GM19023 (cell line): ENCODE data around the gene KRT6A.
"Not testable (repeated sequence)": the region's sequence is repeated elsewhere in the genome, so short reads cannot be mapped to it uniquely, and the experiment has no call there.

ENCODE experiments used
- ATAC-seq: cut with Tn5 transposase; IDR thresholded peaks from one replicate; pipeline ENCODE4 v1.9.1; 2021; ENCODE audit warnings: mild to moderate bottlenecking, moderate library complexity; ENCODE audit not compliant: unreplicated experiment

KRT6A gene

DNA sequence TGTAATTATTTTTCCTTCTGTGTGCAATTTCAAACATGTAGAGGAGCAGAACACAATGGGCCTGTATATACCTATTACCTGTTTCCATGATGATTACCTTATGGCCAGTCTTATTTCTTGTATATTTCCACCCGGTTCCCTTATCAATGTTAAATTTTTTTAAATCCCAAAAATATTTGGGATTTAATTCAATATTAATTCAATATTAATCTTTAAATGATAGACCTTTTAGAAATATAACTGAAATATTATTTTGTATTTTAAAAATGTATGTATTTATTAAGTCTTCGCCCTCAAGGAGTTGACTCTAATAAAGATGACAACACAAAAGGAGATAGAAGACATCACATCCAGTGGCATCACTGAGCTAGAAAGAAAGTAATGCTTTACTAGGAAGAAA is 18.8 kb downstream of the KRT6A start:
- no peak for ATAC-seq

- ATAC-seq, result no peak
Measured at GRCh38 chr12:52473768-52474167, 19.3 kb downstream of the KRT6A start, which contains the start of gene KRT6C. KRT6C (minus strand) TSS chr12:52473805; CDS start chr12:52473737, 68 bp downstream.

DNA sequence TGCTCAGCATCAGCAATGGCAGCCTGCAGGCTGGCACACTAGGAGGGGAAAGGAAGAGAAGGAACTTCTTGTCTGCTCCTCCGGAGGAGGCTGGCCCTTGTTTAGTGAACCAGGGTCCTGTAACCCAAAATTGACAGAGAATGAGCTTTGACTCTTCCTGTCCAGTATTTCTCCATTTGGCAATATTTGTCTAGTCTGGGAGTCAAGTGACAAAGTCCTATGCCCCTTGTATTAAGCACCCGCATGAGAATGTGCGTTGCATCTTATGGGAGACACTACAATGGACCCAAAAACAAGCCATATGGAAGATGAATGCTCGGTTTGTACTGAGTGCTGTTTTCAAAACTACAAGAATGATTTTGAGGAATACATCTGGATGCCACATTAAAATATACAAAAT is 23.2 kb downstream of the KRT6A start:
- ATAC-seq, result no peak

- ATAC-seq, result no peak
Measured at GRCh38 chr12:52464897-52465296, 28.2 kb downstream of the KRT6A start.

DNA sequence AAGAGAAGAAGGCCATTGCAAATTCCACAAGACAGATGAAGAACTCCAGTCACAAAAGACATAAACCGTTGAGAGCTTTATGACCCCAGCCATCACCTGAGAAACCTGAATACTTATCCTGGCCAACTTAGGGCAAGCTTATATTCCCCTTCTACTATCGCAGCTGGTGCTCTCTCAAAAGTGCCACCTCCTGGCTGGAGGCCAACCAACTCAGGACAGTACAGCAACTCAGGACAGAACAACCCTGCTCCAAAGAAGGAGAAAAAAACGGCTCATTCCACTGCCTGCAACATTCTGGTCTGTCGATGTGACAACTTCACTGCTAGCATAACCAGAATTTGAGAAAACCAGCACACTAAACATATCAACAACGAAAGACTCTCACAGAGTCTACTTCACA is 31.4 kb downstream of the KRT6A start:
- no peak for ATAC-seq

DNA sequence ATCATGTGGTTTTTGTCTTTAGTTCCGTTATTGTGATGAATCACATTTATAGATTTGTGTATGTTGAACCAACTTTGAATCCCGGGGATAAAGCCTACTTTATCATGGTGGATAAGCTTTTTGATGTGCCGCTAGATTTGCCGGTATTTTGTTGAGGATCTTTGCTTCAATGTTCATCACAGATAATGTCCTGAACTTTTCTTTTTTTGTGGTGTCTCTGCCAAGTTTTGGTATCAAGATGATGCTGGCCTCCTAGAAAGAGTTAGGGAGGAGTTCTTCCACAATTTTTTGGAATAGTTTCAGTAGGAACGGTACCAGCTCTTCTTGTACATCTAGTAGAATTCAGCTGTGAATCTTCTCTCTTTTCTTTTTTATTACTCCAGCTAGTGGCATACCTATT is 34.2 kb downstream of the KRT6A start:
- ATAC-seq, result no peak

DNA sequence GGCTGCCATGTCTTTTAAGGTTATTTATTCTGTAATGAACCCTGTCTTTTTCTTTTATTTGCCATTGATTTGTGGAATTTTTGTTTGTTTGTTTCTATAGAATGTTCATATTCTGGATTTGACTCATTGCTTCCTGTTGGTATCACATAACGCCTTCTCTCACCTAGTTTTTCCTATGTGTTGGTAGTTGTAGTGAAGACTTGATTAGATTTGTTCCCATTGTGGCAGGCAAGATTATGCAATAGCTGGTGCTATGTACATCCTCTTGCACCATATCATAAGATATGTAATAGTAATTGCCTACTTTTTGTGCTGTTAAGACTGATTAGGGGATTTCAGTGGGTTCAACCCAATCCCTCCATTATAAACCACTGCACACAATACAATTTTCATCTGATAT is 37.2 kb downstream of the KRT6A start:
- no peak for ATAC-seq

GRCh38 chr12:52454411-52455201 is 38.5 kb downstream of the KRT6A start:
- ATAC-seq, result no peak

DNA sequence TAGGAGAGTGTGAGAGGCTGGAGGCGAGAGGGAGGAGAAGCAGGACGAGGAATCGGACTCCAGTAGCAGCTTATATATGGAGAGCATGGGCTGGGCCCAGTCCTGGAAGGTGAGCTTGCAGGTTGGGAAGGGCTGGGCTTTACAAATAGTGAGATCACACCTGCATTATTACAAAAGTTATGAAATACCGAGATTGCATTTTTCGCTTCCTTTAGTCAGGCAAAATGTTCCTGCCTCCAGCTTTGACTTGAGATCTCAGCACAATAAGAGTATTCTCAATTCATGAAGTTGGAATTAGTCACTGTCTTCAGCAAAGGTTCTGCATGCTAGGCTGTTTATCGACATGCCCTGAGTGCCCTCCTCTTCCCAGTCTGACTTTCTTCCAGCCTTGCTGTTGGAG is 41.0 kb downstream of the KRT6A start, which contains the start of gene KRT6B:
KRT6B (minus strand) TSS at position 46 of the 400 bp plus-strand sequence. CDS start 68 bp downstream, outside the sequence.
- ATAC-seq, result no peak

DNA sequence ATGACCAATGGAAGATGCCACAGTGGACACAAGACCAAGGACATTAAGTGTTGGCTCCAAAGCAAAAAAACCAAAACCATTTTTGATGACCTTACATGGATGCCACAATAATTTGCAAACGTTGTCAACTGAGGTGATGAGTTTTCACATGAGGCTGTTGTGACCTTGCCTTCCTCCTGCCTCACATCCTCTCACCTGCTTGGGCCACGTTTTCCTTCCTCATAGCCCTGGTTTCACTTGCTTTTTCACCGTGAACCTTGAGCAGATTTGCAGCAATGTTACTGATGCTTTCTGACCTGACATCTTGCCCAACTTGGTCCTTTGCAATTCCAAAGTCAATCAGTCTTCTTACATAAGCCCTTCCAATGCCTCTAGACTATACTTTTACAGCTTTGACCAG is 44.8 kb downstream of the KRT6A start:
- ATAC-seq, result no peak

DNA sequence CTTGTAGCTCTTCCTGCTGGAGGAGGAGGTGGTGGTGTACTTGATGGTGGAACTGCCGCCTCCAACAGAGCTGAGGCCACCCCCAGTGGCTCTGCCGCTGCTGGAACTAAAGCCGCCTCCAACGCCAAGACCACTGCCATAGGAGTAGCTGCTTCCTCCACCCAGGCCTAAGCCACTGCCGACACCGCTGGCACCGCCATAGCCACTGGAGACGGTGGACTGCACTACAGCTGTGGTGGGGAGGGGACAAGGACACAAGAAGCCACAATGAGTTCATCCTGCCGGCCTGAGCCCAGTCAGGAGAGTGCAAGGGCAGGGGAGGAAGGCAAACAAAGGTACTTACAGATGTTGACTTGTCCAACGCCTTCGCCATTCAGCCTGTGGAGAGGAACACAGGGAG is 45.9 kb downstream of the KRT6A start:
- not testable (repeated sequence) for ATAC-seq

- no peak for ATAC-seq
Measured at GRCh38 chr12:52446367-52447045, 46.6 kb downstream of the KRT6A start.

- ATAC-seq, result no peak
Measured at GRCh38 chr12:52445876-52446275, 47.2 kb downstream of the KRT6A start.

DNA sequence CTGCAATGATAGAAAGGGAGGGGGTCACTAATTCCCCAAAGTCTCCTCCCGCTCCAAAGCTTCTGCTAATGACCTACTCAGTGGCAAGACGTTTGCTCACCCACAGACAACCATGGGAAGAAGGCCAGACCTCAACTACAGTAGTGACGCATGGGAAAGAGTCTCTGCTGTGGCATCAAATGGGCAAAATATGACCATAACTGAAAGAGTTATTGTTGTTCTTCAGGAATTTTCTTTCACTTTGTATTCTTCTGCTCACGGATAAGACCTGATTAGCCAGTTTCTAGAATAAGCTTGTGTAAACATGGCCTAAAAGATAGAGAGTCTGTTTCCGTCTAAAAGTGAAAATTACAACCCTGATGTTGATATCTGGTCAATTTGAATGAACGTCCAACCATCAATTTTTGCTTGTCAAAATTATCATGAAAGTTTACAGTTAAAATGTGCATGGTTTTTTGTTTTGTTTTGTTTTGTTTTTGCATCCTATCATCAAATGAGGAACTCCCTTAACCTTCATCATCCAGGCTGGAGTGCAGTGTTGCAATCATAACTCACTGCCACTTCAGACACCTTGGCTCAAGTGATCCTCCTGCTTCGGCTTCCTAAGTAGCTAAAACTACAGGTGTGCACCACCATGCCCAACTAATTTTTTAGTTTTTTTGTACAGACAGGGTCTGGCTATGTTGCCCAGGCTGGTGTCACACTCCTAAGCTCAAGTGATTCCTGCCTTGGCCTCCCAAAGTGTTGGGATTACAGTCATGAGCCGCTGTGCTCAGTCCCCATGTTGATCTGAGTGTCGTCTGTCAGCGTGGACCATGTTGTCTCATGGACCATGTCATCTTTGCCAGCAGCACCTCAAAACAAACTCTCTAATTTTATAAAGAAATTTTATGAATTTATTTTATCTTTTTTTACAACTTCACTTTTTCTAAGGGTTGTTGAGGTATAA is 48.1 kb downstream of the KRT6A start:
- no peak for ATAC-seq

DNA sequence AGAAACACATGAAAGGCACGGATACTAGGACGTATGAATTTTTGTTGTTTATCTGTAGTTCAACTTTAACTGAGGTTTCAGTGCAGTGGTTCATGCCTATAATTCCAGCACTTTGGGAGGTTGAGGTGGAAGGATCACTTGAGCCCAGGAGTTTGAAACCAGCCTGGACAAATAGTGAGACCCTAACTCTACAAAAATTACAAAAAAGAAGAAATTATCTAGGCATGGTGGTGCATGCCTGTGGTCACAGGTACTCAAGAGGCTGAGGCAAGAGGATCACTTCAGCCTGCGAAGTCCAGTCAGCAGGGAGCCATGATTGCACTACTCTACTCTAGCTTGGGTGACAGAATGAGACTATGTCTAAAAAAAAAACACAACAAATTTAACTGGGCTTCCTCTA is 49.1 kb downstream of the KRT6A start:
- ATAC-seq, result no peak

GRCh38 chr12:52442600-52443061 is 50.4 kb downstream of the KRT6A start:
- ATAC-seq, result no peak

- ATAC-seq, result no peak
Measured at GRCh38 chr12:52441320-52441911, 51.6 kb downstream of the KRT6A start.

DNA sequence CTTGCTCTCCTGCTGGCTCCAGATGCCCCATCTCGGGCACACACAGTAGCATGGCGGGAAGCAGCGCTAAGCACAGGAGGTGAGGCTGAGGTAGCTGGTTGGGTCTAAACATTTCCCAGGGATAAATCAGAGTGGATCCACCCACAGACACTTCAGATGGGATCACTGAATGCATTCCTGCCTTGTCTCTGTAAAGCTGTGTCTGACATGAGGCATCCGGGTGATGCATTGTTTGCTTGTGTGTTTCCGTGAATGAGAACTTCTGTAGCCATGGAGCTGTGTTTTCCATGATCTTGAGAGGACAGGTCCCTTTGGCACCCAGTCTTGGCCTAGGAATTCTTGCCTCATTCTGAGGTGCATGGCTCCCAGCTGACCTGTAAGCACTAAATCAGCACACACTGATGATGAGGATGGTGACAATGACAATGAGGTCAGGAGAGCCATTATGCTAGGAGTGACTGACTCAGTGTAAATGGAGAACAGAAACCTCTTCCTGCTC is 52.2 kb downstream of the KRT6A start:
- no peak for ATAC-seq

DNA sequence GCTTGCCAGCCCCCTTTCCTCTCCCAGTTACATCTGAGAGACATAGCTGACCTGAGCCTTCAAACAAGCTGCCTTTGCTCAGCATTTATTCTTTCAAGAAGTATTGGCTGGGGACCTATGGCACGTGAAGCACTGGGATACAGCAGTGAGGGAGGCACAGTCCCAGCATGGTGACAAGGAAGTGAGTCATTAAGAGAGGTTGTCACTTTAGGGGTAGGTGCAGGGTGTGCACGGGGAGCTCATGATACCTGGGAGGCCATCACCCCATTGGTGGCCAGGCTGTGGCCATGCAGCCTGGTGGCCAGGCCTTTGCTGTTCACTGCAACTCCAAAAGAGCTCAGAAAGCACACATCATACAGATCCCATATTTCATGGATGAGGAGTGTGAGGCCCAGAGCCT is 53.2 kb downstream of the KRT6A start:
- no peak for ATAC-seq

DNA sequence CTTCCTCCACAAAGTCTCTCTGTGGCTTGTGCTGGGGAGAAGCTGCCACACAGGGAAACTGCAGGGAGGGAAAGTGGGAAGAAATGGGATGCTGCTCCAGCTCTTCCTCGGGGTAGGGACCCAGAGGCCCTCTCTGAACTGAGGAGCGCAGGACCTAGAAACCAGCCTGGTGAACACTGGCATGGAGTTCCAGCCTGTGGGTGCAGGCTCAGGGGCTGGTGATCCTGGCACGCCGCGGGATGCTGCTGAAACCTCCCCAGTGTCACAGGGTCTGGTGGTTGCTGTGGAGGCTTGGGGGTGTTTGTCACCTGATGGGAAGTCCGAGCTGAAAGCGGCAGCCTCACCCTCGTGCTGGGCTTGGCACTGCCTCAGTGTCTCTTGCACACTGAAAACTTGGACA is 53.6 kb downstream of the KRT6A start:
- ATAC-seq, result no peak
